IPS-11a (cell line): Measurements from ENCODE around the gene MCTP1.

Source experiments
- H3K4me3 ChIP-seq: one replicate; pipeline ENCODE4 v1.5.1; 2013; ENCODE audit warnings: low read depth, low read length, control low read depth

MCTP1 gene

DNA sequence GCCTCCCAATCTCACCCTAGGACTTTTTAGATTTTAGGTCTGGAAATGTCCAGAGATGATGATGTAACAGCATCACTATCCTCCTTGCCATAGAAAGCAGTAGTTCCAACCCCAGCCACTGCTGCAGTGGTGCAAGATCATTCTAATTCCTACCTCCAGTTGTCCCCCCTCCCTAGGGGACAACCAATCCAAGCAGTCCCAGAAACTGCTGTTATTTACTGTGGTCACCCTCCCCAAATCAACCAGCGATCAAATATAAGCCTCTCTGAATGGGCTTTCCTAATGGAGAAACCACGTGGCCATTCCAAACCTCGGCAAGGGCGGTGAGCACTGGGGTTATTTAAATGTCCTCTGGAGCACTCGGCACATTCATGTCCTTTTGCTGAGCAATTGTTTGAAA lies 506.6 kb downstream of the MCTP1 start:
- H3K4me3 ChIP-seq, result no peak overlapping the region

GRCh38 chr5:94777056-94777880 lies 507.6 kb downstream of the MCTP1 start:
- no peak overlapping the region for H3K4me3 ChIP-seq

GRCh38 chr5:94776167-94776566 lies 508.7 kb downstream of the MCTP1 start:
- H3K4me3 ChIP-seq, result no peak overlapping the region

- H3K4me3 ChIP-seq, result no peak overlapping the region
Measured at GRCh38 chr5:94775088-94775487, 509.8 kb downstream of the MCTP1 start.

GRCh38 chr5:94771742-94772141 lies 513.2 kb downstream of the MCTP1 start:
- no peak overlapping the region for H3K4me3 ChIP-seq

- no peak overlapping the region for H3K4me3 ChIP-seq
Measured at GRCh38 chr5:94769996-94770395, 514.9 kb downstream of the MCTP1 start.

- no peak overlapping the region for H3K4me3 ChIP-seq
Measured at GRCh38 chr5:94761786-94762185, 523.1 kb downstream of the MCTP1 start.

DNA sequence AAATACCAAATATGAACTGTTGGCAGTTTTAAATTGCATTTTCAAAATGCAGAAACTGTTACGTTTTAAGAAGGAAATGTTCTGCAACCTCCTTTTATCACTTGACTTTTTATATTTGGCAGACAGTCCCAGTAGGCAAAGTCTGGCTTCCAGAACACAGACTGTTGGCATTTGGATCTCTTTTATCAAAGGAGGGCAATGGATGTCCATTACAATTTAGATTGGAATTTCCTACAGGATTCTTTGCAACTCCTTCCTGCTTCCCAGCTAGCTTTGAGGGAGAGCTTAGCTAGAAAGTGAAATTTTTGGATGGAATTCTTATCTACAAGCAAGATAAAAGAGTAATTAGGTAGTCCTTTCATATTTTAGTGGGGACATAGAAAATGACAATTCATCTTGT lies 523.8 kb downstream of the MCTP1 start:
- no peak overlapping the region for H3K4me3 ChIP-seq

DNA sequence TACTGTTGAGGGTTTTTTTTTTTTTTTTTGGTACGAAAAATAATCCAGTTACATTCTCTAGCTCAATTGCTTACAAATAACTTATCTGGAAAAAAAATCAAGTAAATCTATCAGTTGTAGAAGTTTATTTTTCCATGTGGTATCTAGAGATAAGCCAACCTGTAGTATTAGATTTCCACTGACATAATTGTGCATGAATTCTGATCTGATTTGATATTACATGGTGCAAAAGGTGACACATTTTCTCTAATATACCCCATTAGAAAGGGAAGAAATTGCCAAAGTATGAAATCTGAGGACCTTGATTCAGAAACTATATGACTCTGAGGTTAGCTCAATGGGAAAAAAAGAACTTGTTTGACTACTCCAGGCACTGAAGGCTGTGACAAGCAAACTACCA lies 524.9 kb downstream of the MCTP1 start:
- no peak overlapping the region for H3K4me3 ChIP-seq

GRCh38 chr5:94759022-94759421 lies 525.9 kb downstream of the MCTP1 start:
- no peak overlapping the region for H3K4me3 ChIP-seq

DNA sequence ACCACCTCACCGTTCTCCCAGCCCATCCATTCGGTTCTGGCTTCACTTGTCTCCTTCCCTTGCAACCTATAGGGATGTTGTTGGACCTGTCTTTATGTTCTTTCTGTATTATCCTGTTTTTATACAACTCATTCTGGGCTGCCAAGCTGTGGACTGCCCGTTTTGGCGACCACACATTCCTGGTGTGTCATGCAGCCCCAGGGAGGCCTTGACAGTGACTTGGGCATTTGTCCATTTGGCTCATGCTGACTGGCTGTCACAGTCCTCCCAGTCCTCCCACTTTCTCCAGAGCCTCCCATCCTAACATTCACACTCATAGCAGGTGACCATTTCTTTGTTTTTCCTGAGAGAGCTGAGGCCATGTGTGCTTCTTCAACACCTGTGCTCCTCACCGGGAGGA lies 530.1 kb downstream of the MCTP1 start:
- H3K4me3 ChIP-seq, result no peak overlapping the region

- H3K4me3 ChIP-seq, result no peak overlapping the region
Measured at GRCh38 chr5:94751460-94751859, 533.4 kb downstream of the MCTP1 start.

DNA sequence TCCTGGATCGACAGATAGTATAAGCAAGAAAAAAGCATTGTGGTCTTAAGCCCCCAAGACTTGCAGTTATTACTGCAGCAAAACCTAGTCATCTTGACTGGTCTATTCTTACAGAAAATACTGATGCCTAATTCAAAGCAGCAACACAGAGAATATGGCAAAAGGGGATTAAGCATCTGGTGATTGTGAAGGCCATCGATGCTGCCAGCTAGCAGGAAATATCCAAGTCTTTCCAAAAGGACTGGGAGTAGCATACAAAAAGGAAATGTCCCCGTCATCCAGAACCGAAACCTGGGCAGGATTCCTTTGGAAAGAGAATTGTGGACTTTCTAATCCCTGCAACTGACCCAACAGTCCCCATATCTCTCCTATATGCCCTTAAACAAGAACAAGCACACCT lies 534.2 kb downstream of the MCTP1 start:
- H3K4me3 ChIP-seq, result no peak overlapping the region

- no peak overlapping the region for H3K4me3 ChIP-seq
Measured at GRCh38 chr5:94749042-94749441, 535.9 kb downstream of the MCTP1 start.

- no peak overlapping the region for H3K4me3 ChIP-seq
Measured at GRCh38 chr5:94748212-94748611, 536.7 kb downstream of the MCTP1 start.

DNA sequence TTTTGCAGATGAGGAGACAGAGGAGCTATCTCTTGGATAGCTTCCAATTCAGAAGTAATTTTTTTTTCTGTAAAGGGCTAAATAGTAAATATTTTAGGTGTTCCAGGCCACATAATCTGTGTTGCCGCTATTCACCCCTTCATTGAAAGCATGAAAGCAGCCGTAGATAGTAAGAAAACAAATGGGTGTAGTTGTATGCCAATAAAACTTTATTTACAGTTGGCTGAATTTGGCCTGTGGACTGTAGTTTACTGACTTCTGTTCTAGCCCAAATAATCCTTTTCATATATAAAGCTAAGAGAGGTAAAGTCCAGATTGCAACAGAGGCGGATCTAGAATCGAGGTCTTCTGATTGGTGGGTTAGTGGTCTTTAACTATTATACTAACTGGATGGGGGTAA lies 537.5 kb downstream of the MCTP1 start:
- H3K4me3 ChIP-seq, result no peak overlapping the region

GRCh38 chr5:94746731-94747124 lies 538.2 kb downstream of the MCTP1 start:
- no peak overlapping the region for H3K4me3 ChIP-seq

DNA sequence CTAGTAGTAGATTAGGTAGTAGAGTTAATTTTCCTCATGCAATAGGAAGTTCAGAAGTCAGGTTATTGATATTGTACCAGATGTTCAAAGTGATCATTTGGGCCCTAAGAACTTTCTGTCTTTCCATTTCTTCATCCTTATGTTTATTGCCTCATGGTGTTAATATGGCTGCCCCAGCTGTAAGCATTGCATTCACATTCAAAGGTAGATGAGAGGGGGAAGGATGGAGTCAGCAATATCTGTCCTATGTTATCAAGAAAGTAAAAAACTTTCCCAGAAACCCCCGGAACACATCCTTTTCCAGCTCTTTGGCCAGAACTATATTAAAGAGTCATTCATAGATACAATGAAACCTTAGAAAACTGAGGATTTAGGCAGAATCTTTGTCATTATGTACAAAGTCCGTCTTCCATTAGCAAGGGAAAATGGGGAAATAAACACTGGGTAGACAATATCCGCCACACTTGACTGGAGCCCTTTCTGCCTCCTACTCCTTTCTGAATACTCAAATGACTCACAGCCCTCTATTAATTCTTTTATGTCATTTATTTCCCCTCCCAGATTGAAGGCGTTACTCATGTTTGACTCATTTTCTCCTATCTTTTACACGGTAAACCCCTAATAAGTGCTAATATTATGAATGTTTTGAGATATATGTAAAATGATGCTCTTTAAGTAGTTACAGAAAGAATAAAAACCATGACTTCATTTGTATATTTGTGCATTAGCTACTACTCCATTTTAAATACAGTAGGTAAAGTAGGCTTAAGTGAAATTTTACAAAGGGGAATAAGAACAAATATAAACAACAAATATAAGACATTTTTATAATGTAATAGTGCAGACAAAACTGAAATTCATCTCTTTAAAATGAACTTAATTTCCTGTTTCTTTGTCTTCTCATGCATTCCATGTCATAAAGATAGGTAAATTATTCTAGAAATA lies 538.8 kb downstream of the MCTP1 start:
- H3K4me3 ChIP-seq, result no peak overlapping the region

- no peak overlapping the region for H3K4me3 ChIP-seq
Measured at GRCh38 chr5:94744906-94745305, 540.0 kb downstream of the MCTP1 start.

DNA sequence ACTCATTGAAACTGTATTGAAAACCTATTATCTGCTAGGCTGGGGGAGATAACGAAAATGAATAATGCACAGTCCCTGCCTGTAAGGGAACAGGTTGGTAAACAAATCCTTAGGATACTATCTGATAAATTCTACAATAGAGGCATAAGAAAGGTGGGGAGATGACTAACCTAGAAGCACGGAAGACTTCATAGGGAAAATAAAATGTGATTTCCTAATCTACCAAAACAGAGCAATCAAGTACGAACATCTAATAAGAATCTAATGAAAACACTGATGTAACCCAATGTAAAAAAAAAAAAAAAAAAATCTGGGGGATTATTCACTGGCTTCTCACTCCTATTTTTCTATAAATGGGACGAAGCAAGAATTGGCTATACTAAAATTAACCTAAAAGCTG lies 542.0 kb downstream of the MCTP1 start:
- H3K4me3 ChIP-seq, result no peak overlapping the region

- H3K4me3 ChIP-seq, result no peak overlapping the region
Measured at GRCh38 chr5:94740286-94740685, 544.6 kb downstream of the MCTP1 start.

GRCh38 chr5:94736498-94736897 lies 548.4 kb downstream of the MCTP1 start:
- H3K4me3 ChIP-seq, result no peak overlapping the region
